AG04450 (cell line): Measurements from ENCODE around the gene TMEM59L. TPM values are rescaled to one million over a fixed set of nuclear protein-coding genes. Genes with fewer than 3 reads are reported as not detected.

Source experiments
- CTCF ChIA-PET: fragments of 300-600, 350-600 bp; formaldehyde crosslinking; extraction: SDS; loops from one replicate; lab custom pipeline; 2022; ENCODE audit warnings: antibody characterized with exemption, inconsistent platforms; lab: Charles Lee
- POLR2A ChIA-PET: fragments of 350-600 bp; formaldehyde crosslinking; extraction: SDS; loops from one replicate; lab custom pipeline; 2021; ENCODE audit warnings: antibody characterized with exemption, inconsistent platforms; lab: Yijun Ruan, JAX
- DNase-seq: peaks from one replicate; pipeline ENCODE4 v3.0.0-alpha.2; 2011; ENCODE audit warnings: low read depth, low spot score
- H3K27ac ChIP-seq: one replicate; pipeline ENCODE4 v1.5.1; 2012; ENCODE audit warnings: low read depth, low read length, control low read depth
- H3K27me3 ChIP-seq: one replicate; pipeline ENCODE4 v1.6.0; 2012; ENCODE audit warnings: low read length; ENCODE audit not compliant: control insufficient read depth, insufficient read depth
- H3K4me3 ChIP-seq: 2 replicates; pipeline ENCODE4 v1.5.1; 2011; ENCODE audit warnings: mild to moderate bottlenecking, low read depth, low read length, control low read depth
- H3K9me3 ChIP-seq: 2 replicates; pipeline ENCODE4 v1.5.1; 2012; ENCODE audit warnings: low read length; ENCODE audit not compliant: control insufficient read depth, insufficient read depth
- CTCF ChIP-seq: IDR thresholded peaks from 2 replicates; pipeline ENCODE4 v1.5.1; 2011; ENCODE audit warnings: low read depth, low read length, control low read depth, inconsistent platforms
- polyA plus RNA-seq: library from polyadenylated mRNA; depleted of rRNA; stranded (reverse); fragments of >200 nt; gene quantifications from 2 replicates; pipeline ENCODE4 v1.2.3, GENCODE V29; 2011; rRNA removed
- small RNA-seq: library from RNA; depleted of rRNA; stranded (forward); fragments of <200 nt; gene quantifications from one replicate; pipeline ENCODE3, GENCODE V24; 2012; ENCODE audit warnings: low read depth; ENCODE audit not compliant: insufficient read length

Gene TMEM59L
- polyA plus RNA-seq, 1 experiment = 0.81 TPM

- DNase-seq = no peak
- CTCF ChIA-PET = interaction anchor here (1.0 kb wide), 1 partner anchor 177 kb away, joined by 4 read pairs; no protein-coding TSS in a partner anchor
- Histone ChIP-seq H3K27ac (no peak overlapping the region), H3K27me3 (no peaks in the 10 kb centered on the region), H3K4me3 (no peak overlapping the region), H3K9me3 (peaks cover 18% of the 10 kb centered on the region; the same call in 1 of the 2 replicates)
- no peak for TF ChIP-seq CTCF
- POLR2A ChIA-PET = interaction anchor here (0.5 kb wide), 1 partner anchor 20 kb away, joined by 3 read pairs; no protein-coding TSS in a partner anchor
Measured at GRCh38 chr19:18669883-18670282, 57.2 kb downstream of the TMEM59L start.

DNA sequence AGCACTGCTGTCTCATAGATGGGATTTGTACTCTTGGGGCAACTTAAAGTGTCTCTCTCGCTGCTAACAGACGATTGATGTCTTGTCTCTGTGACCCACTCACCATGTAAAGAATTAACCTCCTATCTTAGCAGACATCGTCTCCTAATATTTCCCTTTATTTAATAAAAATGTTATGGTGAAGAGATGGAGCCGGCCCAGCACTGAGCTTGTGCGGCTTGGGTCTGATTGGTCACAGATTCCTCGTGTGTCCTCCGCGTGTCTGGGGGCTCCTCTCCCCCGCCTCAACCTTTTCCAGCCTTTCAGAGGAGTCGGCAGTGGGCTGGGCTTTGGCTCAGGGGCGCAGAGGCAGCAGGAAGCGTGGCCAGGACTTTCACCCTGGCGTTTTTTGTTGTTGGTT, 57.6 kb downstream of the TMEM59L start:
- Histone ChIP-seq H3K9me3 (peaks cover 19% of the 10 kb centered on the region; the same call in 1 of the 2 replicates), H3K27ac (no peak overlapping the region), H3K27me3 (no peaks in the 10 kb centered on the region), H3K4me3 (no peak overlapping the region)
- TF ChIP-seq CTCF = no peak
- POLR2A ChIA-PET = no interaction called here
- CTCF ChIA-PET = no interaction called here
- DNase-seq = no peak

Small RNA genes within 50 kb of the gene (small RNA-seq; reads per million reads assigned to genes)
- not detected for gene RN7SL155P

Other genes starting within 250 kb of the TMEM59L start
- 25.0 and 35.9 TPM in 2 replicates for gene GDF15, start 226.7 kb upstream of the TMEM59L start, polyA plus RNA-seq
- gene LRRC25, start 215.2 kb upstream of the TMEM59L start, polyA plus RNA-seq = 0.12 and 0.32 TPM in 2 replicates
- 9.4 and 12.6 TPM in 2 replicates for gene SSBP4, start 193.5 kb upstream of the TMEM59L start, polyA plus RNA-seq
- gene ISYNA1, start 174.7 kb upstream of the TMEM59L start, polyA plus RNA-seq = 13.3 and 19.2 TPM in 2 replicates
- 2.7 and 4.1 TPM in 2 replicates for gene ELL, start 90.8 kb upstream of the TMEM59L start, polyA plus RNA-seq
- gene FKBP8, start 69.3 kb upstream of the TMEM59L start, polyA plus RNA-seq = 123 and 192 TPM in 2 replicates
- gene KXD1, start 55.0 kb upstream of the TMEM59L start, polyA plus RNA-seq = 77.3 and 104 TPM in 2 replicates
- gene UBA52, start 41.0 kb upstream of the TMEM59L start, polyA plus RNA-seq = 1,723 and 2,315 TPM in 2 replicates
- gene REX1BD, start 24.1 kb upstream of the TMEM59L start, polyA plus RNA-seq = 17.6 TPM in 2 replicates
- gene CRLF1, start 6.1 kb upstream of the TMEM59L start, polyA plus RNA-seq = 2.6 and 2.9 TPM in 2 replicates
- gene KLHL26, start 24.2 kb downstream of the TMEM59L start, polyA plus RNA-seq = 1.2 and 3.8 TPM in 2 replicates
- 1.0 and 1.4 TPM in 2 replicates for gene CRTC1, start 70.8 kb downstream of the TMEM59L start, polyA plus RNA-seq
- 0.09 TPM in 2 replicates for gene COMP, start 178.4 kb downstream of the TMEM59L start, polyA plus RNA-seq
- 28.2 and 33.2 TPM in 2 replicates for gene UPF1, start 219.1 kb downstream of the TMEM59L start, polyA plus RNA-seq